Daoy (cell line): ENCODE measurements around the gene HES4. TPM values are rescaled to one million over a fixed set of nuclear protein-coding genes. Genes with fewer than 3 reads are reported as not detected.
"Not testable (repeated sequence)": the region's sequence is repeated elsewhere in the genome, so short reads cannot be mapped to it uniquely, and the experiment has no call there.

Experiments used
- DNase-seq: peaks from one replicate; pipeline ENCODE4 v3.0.0-alpha.2; 2015; ENCODE audit warnings: low read depth
- total RNA-seq: library from RNA; depleted of rRNA; stranded (reverse); fragments of >200 nt; shearing (Covaris generic); gene quantifications from 2 replicates; pipeline ENCODE4 v1.2.3, GENCODE V29; 2014

The HES4 gene
- total RNA-seq, 1 experiment from 2014 or later: 30.1 TPM

GRCh38 chr1:980137-980571 lies 19.7 kb downstream of the HES4 start:
- DNase-seq: no peak

GRCh38 chr1:979744-980072 lies 20.2 kb downstream of the HES4 start:
- DNase-seq: no peak

- no peak for DNase-seq
Observed at GRCh38 chr1:978835-979743, 20.8 kb downstream of the HES4 start.

GRCh38 chr1:978069-978834 lies 21.6 kb downstream of the HES4 start:
- no peak for DNase-seq

- DNase-seq: not testable (repeated sequence)
Observed at GRCh38 chr1:976791-977190, 23.1 kb downstream of the HES4 start.

GRCh38 chr1:975896-976683 lies 23.8 kb downstream of the HES4 start:
- peak; percentile 88 for DNase-seq

- DNase-seq: no peak
Observed at GRCh38 chr1:975365-975764, 24.5 kb downstream of the HES4 start.

- no peak for DNase-seq
Observed at GRCh38 chr1:974687-975328, 25.1 kb downstream of the HES4 start.

- no peak for DNase-seq
Observed at GRCh38 chr1:974293-974640, 25.6 kb downstream of the HES4 start.

GRCh38 chr1:973459-974292 lies 26.2 kb downstream of the HES4 start:
- no peak for DNase-seq

- no peak for DNase-seq
Observed at GRCh38 chr1:972726-973458, 27.0 kb downstream of the HES4 start.

GRCh38 chr1:971751-972506 lies 28.0 kb downstream of the HES4 start:
- no peak for DNase-seq

GRCh38 chr1:970973-971730 lies 28.7 kb downstream of the HES4 start:
- DNase-seq: no peak

GRCh38 chr1:970242-970972 lies 29.5 kb downstream of the HES4 start:
- no peak for DNase-seq

- no peak for DNase-seq
Observed at GRCh38 chr1:969260-969855, 30.5 kb downstream of the HES4 start.

GRCh38 chr1:967466-968343 lies 32.2 kb downstream of the HES4 start:
- DNase-seq: peak; percentile 5
